ENCODE measurements around the gene ARL5A.

GRCh38 chr2:151777487-151777886 is 50.7 kb downstream of the ARL5A start:
- TF ChIP-seq CTCF (IDR thresholded peaks at IDR 0.05): no peak
- TF ChIP-seq ZFX (IDR thresholded peaks at IDR 0.05; ENCODE audit: borderline replicate concordance): no peak

Measured in 22Rv1 (cell line).